Embryonic facial prominence (tissue), 1 donor: ENCODE measurements around the gene AQP1.

Experiments
- DNase-seq: peaks from one replicate; pipeline ENCODE4 v3.0.0-alpha.2; 2016; ENCODE audit errors: extremely low spot score

AQP1 gene

DNA sequence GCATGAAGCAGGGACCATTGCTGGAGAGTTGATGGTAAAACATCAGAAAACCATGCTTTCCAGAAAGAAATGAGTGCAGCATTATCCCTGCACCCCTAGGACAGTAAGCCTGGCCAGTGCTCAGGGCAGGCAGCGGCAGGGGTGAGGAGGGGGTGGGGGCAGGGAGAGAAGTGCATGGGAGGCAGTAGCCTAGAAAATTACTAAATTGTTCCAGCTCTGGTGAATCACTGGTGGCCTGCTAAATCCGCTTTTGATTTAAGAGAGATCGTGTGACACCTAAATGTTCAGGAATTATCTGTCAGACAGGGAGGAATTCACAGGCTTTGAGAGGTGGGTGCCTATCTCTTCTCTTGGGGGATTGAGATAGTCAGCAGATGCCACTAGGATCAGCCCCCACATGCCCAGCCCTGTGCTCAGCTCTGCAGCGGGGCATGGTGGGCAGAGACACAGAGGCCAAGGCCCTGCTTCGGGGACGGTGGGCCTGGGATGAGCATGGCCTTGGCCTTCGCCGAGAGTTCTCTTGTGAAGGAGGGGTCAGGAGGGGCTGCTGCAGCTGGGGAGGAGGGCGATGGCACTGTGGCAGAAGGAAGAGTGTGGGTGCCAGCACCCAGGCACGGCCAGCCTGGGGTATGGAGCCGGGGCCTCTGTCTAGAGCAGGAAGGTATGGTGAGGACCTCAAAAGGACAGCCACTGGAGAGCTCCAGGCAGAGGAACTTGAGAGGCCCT, 5.0 kb upstream of the AQP1 start:
- DNase-seq: no peak

- DNase-seq: no peak
Measured at GRCh38 chr7:30907527-30908267, 4.0 kb upstream of the AQP1 start.

GRCh38 chr7:30908681-30909080, 3.0 kb upstream of the AQP1 start:
- no peak for DNase-seq

GRCh38 chr7:30909431-30909830, 2.2 kb upstream of the AQP1 start:
- DNase-seq: no peak

DNA sequence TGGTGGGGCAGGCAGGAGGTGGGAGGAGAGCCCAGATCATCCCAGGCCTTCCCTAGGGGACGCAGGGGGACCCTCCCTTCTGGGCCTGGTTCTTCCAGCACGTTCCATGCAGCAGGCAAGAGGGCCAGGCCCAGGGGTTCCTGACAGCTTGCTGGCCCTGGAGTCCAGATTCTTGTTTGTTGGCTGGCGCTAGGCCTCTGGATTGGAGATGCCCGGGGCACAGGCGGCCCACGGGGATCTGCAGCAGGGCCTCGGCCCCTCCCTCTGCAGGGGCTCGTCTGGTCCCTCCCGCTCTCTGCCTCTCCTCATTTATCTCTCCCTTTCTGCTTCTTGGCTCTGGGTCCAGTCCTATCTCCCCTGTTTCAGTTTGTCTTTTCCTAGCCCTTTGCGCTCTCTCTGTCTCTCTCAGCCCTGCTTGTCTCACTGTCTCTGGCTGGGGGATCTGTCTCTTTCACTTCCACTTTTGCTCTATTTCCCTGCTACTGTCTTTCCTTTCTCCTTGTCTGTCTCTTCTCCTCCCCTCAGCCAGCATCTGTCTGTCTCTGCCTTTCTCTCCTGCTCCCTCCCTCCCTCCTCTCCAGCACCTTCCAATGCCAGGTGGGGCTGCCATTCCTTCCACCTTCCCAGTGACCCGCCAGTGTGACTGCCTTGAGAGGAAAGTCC, 1.1 kb upstream of the AQP1 start:
- no peak for DNase-seq

- DNase-seq: no peak
Measured at GRCh38 chr7:30911133-30911532, 520 bp upstream of the AQP1 start.

DNA sequence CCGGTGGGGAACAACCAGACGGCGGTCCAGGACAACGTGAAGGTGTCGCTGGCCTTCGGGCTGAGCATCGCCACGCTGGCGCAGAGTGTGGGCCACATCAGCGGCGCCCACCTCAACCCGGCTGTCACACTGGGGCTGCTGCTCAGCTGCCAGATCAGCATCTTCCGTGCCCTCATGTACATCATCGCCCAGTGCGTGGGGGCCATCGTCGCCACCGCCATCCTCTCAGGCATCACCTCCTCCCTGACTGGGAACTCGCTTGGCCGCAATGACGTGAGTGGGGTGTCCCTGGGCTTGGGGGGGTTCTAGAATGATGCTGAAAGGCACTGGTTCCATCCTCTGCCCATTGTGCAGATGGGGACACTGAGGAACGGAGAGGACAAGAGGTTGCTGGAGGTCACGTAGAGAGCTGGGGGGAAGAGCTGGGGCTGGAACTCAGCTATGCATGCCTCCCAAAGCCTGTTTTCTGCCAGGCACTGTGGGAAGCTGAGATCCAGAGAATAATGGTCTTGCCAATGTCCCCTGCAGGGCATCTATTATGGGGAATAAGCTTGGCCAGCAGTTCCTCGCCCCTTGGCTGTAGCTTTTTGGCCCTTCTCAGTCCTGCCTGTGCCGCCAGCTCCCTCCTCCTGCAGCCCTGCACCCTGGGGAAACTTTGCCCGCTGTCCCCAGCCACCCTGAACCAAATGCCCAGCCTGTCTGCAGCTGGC, 523 bp downstream of the AQP1 start:
- no peak for DNase-seq

GRCh38 chr7:30912731-30912985, 1.0 kb downstream of the AQP1 start:
- DNase-seq: no peak

DNA sequence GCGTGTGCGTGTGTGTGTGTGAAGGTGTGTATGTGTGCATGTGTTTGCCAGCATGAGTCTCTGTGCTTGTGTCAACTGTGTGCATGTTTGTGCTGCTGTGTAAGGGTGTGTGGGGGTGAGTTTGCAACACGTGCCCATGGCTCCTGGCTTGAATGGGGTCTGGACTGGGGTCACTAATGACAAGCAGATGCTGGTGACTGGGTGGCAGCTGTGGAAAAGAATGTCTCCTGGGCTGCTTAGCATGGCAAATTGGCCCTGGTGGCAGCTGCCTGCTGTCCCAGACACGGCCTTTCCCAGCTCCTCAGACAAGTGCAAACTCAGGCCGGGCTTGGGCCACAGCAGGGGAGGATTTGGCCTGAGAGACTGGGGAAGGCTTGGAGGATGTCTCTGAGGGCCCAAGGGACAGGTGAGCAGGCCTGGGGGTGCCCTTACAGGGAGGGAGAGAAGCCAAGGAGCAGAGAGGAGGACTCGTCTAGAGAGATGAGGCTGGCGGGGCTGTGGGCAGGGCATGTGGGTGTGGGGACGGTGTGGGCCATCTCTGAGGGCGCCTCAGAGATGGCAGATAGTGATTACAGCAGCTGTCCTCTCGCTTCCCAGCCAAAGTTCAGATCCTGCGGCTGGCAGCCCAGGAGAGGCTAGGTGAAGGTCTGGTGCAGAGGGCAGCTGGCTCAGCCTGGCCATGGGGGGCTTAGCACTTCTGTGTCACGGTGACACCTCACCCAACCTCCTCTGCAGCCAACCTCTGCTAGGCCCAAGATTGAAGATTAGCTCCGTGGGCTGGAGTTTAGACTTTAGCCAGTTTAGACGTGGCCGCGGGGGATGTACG, 1.5 kb downstream of the AQP1 start:
- no peak for DNase-seq

DNA sequence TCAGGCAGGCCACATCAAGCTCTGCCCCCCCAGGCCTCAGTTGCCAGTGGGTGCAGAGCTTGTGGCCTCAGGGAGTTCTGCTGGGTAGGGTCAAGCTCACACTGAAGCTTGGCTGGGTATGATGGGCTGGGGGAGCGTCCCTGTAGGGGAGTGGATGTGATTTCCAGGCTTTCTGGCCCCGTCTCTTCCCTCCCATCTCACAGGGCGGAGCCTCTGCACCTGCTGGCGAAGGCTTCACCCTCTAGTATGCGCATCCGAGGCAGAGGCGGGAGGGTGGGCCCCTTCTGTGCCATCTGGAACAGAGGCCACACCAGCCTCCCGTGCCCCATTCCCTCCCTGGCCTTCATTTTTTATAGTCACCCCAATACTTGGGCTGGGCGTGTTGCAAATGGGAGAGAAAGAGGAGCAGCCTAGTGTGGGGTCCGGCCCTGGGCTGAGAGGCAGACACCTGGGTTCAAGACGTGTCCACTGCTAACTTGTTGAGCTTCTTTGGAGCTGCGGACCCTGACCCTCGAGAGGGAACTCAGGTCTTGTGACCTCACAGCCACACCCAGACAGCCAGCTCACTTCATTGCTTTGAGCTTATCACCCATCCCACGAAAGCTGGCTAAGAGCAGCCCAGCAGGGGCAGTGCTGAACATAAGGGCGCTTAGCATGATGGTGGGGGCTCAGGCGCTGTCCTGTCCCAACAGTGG, 2.3 kb downstream of the AQP1 start:
- DNase-seq: no peak

GRCh38 chr7:30914596-30914995, 2.9 kb downstream of the AQP1 start:
- no peak for DNase-seq

DNA sequence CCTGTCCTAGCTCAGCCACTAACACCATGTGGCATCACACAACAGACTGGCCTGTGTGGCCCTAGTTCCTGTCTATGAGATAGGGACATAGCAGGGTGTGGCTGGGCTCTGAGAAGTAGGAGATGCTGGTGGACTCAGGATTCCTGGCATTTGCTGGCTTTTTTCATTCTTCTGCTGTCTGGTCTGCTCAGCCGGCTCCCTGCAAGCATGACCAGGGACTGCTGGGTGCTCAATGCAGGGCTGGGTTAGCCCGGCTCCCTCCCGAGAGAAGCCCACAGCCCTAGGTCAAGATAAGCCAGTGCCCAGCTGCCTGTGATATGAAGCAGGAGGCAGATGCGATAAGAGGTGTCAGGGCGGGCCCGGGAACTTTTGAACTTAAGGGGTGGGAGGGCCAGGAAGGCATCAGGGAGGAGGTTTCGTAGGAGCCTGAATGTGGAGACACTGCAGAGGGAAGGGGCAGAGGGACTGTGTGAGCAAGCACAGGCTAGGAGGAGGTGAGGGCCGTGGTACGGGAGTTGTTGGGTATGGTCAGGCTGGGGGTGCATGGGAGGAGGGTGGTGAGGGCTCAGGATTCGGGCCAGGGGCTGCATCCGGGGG, 3.5 kb downstream of the AQP1 start:
- no peak for DNase-seq

GRCh38 chr7:30915751-30916150, 4.1 kb downstream of the AQP1 start:
- DNase-seq: peak; percentile 18

DNA sequence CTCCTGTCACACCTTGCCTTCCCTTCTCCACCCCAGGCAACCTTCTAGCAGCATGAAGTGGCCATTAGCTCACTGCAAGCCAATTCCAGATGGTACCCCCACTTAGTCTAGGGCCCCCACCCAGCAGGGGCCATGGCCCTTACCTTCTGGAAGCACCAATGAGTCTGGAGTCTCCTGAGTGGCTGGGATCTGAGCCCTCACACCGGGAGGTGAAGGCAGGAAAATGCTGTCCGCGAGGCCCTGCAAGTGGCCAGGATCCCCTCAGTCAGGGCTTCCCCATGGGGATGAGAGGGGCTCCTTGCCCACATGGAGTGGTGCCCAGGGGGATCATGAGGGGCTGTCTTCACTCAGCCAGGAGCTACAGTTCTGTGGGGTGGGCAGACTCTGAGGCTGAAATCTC, 4.6 kb downstream of the AQP1 start:
- DNase-seq: no peak

DNA sequence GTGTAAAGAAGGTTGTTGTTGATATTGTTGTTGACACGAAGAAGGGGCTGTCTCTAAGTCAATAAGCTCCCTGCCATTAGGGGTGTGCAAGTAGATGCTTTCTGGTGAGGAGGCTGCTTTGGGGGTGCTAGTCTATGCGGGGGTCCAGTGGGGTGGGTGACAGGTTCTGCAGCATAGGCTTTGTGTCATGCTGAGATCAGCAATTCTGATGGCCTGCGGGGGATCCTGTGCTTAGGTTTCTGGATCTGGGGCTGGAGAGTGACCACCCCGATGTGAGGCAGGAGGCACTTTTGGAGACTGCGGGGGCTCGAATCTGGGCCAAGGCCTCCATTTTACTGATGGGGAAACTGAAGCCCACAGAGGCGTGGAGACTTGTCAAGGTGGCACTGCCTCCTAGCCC, 5.1 kb downstream of the AQP1 start:
- no peak for DNase-seq

GRCh38 chr7:30917216-30917893, 5.7 kb downstream of the AQP1 start:
- DNase-seq: no peak

DNA sequence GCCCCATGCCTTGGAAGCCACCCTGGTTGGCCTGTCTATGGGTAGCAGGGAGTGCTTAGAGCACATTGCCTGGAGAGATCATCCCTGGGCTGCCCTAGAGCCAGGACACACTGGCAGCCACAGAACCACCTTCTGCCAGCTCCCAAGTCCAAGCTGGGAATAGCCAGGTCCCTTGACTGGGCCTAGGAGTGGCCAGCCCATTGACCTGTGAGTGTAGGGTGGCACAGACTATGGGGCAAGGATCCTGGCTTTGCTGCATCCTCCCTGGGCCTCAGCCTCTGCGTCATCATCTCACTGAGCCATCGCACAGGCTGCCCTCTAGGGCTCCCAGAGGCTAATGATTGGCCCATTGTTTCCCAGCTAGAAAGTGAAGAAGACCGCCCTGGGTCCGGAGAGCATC, 7.0 kb downstream of the AQP1 start:
- no peak for DNase-seq

GRCh38 chr7:30920021-30920583, 8.4 kb downstream of the AQP1 start:
- no peak for DNase-seq

- DNase-seq: no peak
Measured at GRCh38 chr7:30920584-30921539, 9.2 kb downstream of the AQP1 start.
